HG03378 (cell line): ENCODE results near the gene MRPL53.
"Not testable (repeated sequence)": the region's sequence is repeated elsewhere in the genome, so short reads cannot be mapped to it uniquely, and the experiment has no call there.

ENCODE experiments used
- ATAC-seq: cut with Tn5 transposase; IDR thresholded peaks from one replicate; pipeline ENCODE4 v1.9.1; 2021; ENCODE audit warnings: mild to moderate bottlenecking, moderate library complexity; ENCODE audit not compliant: unreplicated experiment

The MRPL53 gene

DNA sequence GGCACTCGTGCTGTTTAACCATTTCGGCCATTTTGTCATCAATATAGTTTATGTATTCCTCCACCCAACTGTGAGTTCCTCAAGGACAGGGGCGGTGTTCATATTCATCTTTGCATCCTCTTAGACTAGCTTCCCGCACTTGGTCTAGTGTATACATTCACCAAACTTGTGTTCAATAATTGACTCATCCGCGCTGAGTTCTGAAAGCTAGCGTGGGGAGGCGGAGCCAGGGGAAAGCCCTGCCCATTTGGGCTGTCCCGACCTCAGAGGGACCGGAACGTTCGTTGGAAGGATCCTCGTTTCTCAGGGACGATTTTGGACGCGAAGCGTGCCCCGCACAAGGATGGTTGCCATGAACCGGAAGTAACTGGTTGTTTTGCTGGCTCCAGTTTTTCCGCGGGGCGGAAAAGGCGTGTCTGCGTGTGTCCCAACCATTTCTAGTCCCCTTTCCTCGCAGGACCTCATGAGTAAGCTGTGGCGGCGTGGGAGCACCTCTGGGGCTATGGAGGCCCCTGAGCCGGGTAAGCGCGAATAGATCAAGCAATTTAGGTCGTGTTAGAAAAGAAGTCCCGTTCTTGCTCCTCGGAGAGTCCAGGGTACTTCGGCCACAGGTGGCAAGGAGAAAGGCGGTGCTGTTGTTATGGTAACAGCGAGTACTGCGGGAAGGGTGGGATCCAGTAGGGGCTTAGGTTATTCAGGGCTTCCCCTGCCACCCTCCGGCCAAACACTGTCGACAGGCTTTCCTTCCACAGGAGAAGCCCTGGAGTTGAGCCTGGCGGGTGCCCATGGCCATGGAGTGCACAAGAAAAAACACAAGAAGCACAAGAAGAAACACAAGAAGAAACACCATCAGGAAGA is 17.6 kb downstream of the MRPL53 start, which contains the start of gene INO80B:
Gene INO80B, plus strand, starts transcription at position 434 of the 858 bp plus-strand sequence. Its CDS starts 30 bp downstream, at position 464.
- ATAC-seq, result peak; percentile 51

DNA sequence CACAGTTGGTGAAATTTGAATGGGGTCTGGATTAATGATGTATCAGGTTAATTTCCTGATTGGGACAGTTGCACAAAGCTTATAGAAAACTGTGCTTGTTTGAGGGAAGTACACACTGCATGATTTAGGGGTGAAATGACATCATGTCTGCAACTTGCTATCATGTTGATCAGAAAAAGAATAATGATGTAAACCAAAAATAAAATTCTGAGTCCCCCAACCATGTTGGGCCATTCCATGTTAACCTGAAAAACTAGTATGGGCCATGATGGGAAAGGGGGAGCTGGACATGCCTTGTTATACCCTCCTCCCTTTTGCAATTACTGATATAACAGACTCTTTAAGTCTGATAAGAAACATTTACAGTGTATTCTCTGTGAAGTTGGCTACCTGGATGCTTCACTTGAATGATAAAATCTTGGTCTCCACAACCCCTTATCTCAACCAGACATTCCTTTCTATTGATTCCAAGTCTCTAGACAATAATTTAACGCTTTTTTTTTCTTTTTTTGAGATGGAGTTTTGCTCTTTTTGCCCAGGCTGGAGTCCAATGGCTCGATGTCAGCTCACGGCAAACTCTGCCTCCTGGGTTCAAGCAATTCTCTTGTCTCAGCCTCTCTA is 21.8 kb downstream of the MRPL53 start:
- ATAC-seq, result no peak

DNA sequence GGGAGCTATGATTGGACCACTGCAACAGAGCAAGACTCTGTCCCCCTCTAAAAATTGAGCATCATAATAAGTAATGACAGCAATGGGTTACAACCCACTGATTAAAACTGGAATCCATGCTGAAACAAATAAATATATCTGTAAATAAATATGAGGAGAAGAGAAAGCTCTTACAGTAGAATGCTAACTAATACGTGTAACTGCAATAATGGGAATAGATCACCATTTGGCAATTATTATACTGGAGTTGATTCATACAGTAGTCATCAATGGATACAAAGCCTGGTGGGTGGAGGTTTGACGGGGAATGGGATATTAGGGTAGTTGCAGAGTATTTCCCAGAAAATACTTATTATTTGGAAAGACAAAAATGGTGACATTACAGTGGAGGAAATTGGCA is 23.7 kb downstream of the MRPL53 start:
- ATAC-seq, result no peak

DNA sequence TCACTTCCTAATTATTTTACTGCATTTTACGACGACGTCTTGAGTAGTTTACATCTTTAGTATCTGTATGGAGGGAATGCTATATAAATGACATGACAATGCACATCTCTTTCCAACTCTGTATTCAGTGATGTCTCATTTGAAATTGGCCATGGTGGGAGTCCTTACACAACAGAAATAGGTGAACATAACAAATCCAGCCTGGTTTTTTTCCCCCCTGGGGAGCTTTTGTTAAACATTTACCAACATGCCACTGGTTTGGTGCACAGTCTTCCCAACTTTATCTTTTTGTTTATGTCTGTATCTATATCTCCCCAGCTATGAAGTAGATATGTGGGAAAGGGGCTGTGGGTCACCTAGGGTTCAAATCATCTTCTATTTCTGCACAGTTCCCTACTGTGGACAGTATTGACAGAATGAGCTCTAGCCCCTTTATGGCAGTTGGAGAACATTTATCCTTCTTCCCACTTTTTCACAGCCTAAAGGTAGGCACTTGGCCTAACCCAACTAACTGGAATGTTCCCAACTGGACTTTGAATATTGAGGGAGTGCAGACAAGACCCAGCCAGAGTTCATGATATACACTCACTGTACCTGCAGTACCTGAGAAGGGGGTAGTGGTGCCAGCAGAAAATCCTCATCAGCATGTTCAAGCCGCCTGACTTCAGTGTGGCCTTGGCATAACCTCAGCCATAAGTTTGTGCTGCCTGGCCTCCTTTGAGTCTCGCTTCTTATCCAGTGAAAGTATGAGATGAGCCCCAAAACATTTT is 25.1 kb downstream of the MRPL53 start:
- ATAC-seq, result no peak

DNA sequence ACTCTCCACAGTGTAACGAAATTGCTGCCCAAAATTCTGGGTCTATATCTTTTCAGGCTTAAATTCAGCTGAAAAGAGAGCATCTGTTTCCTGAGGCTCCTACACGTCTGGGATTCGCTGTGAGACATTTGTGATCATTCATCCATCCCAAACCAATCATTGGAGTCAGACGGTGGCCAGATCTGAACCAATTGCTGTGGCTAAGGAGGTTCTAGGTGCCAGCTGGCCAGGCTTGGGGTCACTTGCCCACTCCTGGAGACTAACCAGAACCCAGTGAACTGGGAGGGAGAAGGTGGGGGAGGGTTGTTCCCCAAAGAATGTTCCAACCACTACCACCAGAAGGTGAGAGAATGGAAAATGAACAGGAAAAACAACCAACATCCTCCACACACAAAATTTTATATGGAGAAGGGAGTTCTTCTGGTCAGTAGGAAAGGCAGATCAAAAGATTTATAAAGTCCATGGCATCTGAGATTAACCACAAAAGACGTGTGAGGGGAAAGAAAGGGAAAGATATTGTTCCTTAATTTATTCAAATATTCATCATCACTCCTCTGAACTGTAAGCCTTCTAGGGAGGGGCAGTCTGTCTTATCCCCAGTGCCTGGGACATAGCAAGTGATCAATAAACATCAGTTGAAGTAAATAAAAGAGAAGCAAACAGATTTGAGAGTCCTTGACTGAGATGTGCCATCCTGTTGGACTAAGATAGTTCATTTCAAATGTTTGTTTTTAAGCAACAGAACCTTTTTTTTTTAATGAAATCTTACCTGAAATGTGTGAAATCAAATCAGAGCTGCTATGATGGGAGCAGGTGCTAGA is 27.8 kb downstream of the MRPL53 start:
- no peak for ATAC-seq

DNA sequence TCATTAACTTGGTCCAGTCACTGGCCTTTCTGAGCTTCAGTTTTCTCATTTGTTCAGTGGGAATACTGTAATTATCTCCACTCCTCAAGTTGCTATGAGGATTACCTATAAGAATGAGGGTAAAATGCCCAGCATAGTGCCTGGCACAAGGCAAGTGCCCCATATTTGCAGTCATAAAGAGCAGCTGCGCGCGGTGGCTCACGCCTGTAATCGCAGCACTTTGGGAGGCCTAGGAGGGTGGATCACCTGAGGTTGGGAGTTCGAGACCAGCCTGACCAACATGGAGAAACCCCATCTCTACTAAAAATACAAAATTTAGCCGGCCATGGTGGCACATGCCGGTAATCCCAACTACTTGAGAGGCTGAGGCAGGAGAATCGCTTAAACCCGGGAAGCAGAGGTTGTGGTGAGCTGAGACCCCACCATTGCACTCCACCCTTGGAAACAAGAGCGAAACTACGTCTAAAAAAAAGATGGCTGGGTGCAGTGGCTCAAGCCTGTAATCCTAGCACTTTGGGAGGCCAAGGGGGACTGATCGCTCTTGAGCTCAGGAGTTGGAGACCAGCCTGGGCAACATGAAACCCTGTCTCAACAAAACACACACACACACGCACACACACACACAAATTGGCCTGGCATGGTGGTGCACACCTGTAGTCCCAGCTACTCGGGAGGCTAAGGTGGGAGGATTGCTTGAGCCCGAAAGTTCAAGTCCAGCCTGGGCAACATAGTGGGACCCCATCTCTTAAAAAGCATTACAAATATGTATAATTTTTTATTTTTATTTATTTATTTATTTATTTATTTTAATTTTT is 29.8 kb downstream of the MRPL53 start:
- ATAC-seq, result not testable (repeated sequence)

DNA sequence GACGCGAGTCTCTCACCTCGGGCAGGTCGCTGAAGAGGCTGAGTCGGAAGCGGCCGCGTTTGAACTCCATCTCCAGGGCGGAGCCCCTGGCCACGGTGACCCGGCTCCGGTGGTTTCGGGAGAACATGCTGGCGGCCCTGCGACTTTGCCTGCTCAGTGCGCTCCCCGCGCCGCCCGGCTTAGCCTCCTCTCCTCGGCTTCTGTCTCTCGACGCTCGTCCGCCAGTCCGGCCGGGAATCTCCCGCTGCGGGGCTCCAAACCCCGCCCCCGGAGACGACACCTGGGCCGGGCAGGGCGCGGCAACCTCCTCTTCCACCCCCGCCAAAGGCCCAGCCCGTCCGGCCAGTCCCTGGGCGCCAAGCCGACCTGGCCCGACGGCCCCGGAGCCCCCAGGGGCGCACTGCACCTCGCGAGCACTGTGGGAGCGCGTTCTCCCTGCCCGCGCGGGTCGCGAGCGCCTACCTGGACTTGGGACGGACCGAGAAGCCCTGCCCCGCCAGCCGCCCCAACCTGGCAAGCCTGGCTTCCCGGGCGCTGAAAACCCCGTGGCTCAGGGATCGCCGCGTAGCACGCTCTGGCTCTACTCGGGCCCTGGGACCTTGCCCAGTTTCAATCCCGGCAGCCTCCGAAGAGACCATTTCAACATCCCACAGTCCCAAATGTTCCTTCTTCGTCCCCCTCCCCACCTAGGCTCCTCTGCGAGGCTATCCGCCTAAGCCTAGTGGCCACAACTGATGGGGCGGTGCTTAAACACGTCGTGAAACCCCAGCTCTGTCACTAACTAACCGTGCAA is 30.6 kb downstream of the MRPL53 start, which contains the start of gene RTKN:
Gene RTKN, minus strand, starts transcription at position 248 of the 793 bp plus-strand sequence. Its CDS starts 121 bp downstream, at position 127.
- ATAC-seq, result no peak

DNA sequence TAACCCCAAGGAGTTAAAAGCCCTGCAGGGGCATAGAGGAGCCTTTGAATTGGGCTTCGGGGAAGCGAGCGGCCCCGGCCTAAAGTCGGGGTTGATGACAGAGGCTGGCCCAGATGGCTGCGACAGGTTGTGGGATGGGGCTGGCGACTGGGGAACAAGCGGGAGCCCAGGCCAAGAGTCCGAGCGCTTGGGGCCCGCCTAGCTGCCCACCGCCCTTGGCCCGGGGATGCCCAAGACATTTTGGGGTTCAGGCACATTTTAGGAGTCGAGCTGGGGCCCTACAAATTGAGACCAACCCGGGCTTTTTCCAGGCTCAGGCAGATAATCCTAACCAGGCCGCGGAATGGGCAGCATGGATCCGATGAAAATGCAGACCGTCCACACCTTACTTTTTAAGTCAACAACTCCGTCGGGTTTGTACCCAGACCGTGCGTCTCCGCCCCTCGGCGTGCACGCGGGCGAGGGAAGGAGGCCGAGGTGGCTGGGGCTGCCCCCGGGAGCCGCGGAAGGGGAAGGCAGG is 31.2 kb downstream of the MRPL53 start:
- no peak for ATAC-seq

DNA sequence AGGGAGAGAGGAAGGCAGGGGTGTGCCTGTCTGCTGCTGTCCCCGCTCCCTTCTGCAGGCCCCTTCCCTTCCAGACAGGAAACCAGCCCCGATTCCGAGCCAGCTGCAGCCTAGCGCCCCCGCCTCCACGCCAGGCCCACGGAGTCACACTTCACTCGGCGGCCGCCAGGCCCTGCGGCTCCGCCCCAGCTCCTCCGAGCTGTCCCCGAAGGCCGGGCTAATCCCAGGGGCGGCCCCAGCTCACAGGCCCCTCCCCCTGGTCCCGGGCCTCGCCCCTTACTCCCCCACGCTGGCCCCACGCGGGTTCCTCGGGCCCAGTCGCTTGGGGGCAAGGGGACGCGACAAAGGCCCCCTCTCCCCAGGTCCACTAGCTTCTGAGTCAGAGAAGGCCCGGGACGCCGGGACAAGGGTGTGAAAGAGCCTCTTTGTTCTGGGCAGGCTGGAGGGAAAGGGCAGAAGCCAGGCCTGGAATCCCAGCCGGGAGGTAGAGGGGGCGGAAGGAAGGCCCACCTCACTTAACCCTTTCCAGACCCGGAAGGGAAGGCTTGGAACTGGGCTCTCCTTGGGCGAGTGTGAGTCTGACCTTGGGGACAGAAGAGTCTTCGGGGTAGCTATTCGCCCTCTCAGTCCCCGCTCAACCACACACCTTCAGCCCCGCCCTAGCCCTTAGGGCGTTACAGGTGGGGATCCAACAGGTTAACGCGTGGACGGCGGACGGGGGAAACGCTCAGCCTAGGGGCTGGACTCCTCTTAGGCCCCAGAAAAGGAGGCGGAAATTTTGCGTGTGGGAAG is 31.9 kb downstream of the MRPL53 start:
- peak; percentile 70 for ATAC-seq

DNA sequence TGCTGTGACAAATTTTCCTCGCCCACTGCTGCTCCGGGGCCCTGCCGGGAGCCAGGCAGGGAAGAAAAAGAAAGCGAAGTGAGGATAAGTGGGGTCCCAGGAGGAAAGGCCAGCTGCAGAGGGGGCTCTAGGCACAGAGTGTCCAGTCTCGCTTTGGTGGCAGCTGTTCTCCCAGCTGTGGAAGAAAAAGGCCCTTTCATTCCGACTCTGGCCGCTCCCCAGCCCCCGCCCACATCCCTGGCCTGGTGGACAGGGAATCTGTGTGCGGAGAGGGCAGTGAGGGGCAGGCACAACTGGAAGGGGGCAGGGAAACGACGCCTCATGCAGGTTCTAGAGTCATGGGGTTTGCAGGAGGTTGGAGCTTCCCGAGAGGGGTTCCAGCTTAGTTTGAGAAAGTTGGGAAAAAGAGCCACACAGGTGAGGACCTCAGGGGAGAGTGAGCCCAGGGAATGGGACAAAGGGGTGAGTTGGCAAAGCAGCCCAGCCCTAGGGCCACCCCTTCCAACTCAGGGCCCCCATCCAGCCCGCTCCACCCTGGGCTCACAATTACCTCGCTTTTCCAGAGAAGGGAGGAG is 32.6 kb downstream of the MRPL53 start:
- ATAC-seq, result no peak

DNA sequence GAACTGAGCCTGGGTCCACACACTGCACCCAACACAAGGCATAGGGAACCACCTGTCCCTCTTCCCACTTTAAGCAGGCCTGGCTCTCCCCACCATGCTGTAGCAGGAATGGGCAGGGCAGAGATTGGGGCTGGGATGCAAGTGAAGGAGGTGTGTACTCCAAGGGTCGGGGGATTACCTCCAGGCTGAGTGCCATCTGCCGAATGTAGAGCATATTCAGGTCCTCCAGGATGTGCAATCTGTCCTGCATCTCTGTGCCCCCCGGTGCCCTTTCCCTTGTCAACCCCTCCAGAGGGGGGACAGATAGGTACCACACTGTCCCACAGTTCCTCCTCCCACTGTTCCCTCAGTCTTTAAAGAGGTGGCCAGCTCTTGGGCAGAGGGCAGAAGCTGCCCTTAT is 33.1 kb downstream of the MRPL53 start:
- no peak for ATAC-seq

DNA sequence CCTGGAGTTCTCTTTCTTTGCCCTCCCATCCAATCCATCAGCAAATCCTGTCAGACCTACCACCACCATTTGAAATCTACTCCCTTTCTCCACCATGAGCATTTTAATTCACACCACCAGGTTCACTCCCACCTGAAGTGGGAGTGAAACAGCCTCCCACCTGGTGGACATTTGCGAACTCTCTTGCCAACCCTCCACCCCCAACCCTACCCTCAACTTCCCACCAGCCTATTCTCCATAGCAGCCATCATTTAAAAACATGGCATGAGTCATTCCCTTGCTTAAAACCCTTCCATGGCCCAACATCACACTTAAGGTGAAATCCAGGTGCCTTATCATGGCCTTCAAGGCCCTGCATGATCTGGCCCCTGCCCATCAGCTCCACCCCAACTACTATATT is 34.2 kb downstream of the MRPL53 start:
- no peak for ATAC-seq

DNA sequence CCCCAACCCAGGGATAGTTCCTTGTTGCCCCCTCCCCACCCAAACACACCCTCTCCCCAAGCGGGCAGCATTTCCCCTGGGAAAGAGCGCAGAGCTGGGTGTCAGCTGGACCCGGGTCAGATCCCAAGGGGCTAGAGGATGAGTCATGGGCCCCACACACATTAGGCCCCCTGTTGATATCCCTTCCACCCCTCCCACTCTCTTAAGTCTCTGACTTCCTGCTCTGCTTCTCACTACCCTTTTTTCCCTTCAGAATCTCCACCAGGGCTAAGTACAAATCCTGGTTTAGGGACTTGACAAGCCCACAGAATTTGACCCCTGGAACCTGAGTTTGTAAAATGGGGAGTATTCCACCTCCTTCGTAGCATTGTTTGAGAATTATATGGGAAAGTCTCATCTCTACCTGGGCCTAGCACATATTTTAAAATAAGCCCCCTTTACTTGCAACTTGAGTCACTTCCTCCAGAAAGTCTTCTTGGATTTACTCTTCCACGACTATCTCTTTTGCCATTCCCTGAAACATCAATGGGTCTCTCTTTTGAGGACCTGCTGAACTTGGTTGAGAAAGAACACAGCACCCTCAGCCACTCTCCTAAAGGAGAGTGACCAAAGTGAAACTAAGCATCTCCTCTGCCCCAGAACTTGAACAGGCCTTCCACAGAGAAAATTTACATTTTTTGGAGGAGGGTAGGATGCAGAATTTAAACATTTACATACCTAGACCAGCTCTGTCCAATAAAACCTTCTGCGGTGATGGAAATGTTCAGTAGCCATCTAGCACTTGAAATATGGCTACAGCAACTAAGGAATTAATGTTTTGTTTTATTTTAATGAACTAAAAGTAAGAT is 35.4 kb downstream of the MRPL53 start:
- no peak for ATAC-seq

DNA sequence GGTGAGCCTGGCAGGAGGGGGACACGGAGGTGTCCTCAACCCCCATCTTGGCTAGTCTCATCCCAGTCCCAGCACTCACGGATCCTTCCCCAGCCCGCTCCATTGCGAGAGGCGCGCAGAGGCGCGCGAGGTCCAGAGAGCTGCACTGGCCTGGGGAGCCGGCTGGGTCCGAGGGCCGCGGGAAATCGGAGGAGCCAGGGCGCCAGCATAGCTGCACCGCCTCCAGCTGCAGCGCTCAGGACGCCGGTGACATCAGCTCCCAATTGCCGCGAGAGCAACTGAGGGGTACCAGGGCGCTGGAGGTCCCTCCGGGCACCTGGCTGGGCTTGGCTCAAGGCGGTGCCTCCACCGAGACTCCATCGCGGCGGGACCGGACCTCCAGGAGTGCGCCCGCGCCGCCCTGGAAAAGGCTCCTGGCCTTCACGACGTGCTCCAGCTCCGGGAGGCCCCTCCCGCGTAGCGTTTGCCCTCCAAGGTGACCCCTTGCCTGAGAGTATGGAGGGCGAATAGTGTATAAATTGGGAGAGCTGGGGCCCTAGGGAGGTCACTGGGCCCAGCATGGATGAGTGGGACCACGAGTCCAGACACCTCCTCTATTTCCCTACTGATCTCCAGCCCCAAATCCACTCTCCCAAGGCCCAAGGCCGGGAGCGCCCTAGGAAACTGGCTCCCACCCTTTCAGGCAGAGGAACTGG is 36.2 kb downstream of the MRPL53 start:
- ATAC-seq, result no peak

DNA sequence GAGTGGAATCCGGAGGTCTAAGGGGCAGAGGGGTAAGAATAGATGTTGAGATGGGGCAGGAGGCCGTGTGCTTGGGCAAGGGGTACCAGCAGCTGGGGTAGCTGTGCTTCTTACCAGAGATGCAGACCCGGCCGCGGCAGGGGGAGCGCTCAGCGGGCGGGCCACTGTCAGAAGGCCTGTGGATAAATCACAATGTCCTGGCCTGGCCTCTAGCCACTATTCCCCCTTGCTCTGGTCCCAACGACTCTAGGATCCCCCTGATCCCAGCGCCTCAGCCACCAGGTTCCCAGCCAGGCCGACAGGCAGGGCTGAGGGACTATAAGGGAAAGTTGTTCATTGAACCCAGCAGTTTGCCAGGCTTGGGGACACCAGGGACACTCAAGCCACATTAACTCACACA is 42.0 kb downstream of the MRPL53 start:
- no peak for ATAC-seq
